SK-N-DZ (cell line): ENCODE measurements around the gene ZNF273.
"Not testable (repeated sequence)": the region's sequence is repeated elsewhere in the genome, so short reads cannot be mapped to it uniquely, and the experiment has no call there.

ENCODE experiments used
- DNase-seq: peaks from one replicate; pipeline ENCODE4 v3.0.0-alpha.2; 2015; ENCODE audit warnings: low spot score

The ZNF273 gene

GRCh38 chr7:64888901-64889685 is 14.0 kb upstream of the ZNF273 start:
- DNase-seq: no peak

DNA sequence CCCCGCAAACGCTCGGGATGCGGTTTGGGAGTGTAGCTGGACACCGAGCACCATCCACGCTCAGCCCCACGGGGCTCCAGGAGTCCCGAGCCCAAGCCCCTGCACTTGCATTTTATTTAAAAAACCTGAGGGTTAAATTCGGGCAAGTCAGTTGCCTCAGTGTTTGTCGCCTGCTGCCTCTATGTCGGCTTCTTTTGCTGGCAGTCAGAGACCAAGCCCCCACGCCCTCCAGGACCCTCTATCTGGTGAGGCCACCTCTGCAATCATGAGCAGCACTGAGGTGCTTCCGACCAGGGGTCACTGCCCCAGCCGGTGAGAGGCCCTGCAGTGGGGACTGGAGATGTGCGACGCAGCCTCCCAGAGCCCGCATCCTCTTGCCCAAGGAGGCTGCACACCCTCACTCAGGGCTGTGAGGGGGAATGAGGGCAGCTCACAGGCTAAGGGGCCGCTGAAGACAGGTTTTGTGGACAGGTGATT is 13.3 kb upstream of the ZNF273 start:
- DNase-seq: no peak

DNA sequence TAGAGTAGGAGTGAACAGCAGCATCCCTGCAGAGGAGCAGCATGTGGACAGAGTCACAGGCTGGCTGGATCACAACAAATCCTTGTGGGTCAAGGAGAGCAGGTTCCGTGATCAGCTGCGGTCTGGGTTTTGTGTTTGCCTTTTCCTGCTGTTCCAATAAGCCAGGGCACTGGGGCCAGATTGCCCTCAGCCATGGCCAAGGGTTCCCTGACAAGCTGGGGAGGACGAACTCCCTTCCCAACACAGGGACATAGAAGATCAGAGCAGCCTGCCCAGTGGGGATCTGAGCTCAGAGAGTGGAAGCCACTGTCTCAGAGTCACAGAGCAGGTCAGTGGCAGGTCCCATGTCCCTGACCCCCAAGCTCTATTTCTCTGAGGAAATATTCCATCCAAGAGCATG is 12.8 kb upstream of the ZNF273 start:
- DNase-seq: not testable (repeated sequence)

DNA sequence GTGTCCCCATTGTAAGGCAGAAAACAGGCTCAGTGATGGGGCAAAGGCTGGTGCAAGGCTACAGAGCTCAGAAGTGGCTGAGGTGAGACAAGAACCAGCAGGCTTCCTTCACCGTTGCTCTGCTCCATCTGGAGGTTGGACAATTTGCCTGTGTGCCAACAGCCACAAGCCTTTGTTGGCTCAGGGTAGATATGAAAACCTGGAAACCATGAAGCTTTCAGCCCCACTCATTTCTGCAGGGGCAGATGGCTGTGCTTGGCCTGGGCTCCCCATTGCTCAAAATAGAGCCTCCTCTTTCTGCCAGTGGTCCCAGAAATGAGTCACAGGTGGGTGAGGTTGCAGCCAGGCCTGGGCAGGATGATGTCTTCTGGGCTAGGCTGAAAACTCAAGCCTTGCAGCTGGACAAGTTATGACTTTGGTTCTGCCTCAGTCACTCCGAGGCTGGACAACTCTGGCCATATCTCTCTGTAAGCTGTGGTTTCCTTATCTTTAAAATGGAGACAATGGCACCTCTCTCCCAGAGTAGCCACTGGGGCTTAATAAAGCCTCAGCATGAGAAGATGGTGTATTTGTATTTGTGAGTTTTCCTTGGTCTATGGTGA is 12.2 kb upstream of the ZNF273 start:
- DNase-seq: no peak

DNA sequence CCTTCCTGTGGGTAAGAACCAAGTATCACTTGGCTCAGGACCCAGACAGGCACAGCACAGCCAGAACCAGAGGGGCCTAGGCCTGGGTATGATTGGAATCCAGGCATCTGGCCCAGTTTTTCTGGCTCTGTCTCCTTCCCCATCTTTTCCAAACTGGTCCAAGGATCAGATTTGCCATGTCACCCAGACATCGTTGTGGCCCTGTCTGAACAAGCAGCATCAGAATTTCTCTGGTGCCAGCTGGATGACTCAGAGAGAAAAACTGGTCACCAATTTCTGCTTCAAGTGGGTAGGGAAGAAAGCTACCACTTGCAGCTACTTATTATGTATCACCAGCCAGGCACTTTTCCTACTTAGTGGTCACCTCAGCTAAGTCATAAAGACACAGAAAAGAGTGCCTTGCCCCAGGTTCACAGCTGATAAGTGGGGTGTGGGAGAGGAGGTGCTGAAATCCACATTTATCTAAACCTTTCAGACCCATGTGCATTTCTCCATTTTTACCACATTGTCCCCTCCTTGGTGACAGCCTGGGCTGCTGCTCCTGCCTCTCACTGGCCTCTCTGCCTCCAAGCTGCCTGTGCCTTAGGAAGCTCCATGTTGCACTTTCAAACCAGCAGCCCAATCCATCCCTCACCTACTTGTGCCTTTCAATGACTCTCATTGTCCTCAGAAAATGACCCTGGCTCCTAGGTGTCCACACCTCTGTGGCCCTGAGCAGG is 11.6 kb upstream of the ZNF273 start:
- DNase-seq: not testable (repeated sequence)

DNA sequence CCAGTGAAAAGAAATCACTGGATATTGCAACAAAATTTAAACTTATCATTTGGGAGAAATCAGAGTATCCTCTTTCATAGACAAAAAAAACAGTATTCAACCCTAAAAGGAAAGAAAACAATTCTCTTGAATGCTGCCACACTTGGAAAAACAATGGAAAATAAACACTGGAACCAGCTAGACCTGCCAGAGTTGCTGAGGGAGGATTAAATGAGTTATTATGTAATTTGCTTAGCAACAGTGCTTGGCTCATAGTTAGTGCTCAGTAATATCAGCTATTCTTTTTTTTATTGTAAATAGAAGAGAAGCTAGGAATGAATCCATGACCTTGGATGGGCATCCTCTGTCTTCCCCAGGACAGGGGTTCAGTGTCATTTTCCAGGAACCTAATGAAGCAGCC is 11.0 kb upstream of the ZNF273 start:
- DNase-seq: no peak

- DNase-seq: no peak
These were observed 10.3 kb upstream of the ZNF273 start for GRCh38 chr7:64892666-64893309.

GRCh38 chr7:64893401-64893800 is 9.7 kb upstream of the ZNF273 start:
- DNase-seq: no peak

GRCh38 chr7:64902461-64902805 is 640 bp upstream of the ZNF273 start:
- DNase-seq: not testable (repeated sequence)

DNA sequence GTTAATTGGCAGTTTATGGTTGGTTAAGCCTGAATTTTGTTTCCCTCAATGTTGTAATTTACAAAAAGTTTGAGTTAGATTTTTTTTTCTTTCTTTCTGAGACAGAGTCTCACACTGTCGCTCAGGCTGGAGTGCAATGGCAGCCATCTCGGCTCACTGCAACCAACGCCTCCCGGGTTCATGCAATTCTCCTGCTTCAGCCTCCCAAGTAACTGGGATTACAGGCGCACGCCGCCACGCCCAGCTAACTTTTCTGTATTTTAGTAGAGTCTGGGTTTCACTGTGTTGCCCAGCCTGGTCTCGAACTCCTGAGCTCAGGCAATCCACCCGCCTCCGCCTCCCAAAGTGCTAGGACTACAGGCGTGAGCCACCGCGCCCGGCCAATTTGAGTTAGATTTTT is 935 bp downstream of the ZNF273 start:
- DNase-seq: no peak

DNA sequence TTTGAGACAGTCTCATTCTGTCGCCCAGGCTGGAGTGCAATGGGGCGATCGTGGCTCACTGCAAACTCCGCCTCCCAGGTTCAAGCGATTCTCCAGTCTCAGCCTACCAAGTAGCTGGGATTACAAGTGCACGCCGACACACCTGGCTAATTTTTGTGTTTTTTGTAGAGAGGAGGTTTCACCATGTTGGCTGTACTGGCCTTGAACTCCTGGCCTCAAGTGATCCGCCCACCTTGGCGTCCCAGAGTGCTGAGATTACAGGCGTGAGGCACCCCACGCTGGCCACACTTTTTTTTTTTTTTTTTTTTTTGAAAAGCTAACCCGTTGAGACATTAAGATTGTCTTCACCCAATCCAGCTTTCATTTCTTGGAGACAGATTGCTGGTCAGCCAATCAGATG is 2.1 kb downstream of the ZNF273 start:
- no peak for DNase-seq

DNA sequence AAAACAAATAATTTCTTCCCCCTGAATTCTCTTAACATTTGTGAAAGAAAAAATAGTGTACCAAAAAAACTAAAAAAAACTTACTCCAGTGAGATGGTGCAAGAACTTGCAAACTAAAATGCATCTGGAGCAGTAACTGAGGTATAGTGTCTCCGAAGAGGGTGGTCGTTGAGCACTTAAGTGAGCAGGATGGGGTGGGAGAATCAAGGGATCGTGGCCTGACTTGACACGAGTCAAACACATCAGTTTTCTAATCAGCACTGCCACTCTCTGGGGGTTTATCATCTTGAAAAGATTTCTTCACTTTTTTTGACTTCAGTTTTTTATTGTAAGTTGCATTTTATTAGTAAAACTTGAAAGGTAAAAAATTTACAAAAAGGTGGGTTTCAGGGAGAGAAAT is 2.5 kb downstream of the ZNF273 start:
- no peak for DNase-seq

DNA sequence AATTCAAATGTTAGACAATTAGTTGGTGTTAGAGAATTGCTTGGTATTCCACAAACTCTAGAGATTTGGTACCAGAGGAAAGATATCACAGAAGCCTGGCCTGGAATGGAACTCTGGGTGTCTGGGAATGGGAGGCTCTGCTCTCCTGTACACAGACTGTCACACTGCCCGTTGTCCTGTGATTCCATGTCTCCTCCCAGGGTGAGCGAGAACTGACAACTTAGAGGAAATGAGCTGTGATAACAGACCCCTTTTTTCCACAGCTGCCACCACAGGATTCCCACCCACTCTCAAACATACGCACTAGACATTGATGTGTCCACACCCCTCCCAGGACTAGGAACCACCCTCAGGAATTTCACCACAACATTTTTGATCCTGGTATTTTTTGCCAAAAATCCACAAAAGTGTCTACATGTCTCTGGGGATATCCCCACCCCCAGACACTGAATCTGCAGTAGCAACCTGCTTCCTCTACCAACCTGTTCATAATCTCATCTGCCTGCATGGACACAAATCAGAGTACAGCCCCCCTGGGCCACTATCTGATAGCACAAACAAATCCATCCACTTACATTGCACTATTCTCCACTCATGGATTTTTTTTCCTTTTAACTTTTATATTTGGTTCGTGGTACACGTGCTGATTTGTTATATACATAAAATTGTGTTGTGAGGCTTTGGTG is 4.7 kb downstream of the ZNF273 start:
- DNase-seq: peak; percentile 52

DNA sequence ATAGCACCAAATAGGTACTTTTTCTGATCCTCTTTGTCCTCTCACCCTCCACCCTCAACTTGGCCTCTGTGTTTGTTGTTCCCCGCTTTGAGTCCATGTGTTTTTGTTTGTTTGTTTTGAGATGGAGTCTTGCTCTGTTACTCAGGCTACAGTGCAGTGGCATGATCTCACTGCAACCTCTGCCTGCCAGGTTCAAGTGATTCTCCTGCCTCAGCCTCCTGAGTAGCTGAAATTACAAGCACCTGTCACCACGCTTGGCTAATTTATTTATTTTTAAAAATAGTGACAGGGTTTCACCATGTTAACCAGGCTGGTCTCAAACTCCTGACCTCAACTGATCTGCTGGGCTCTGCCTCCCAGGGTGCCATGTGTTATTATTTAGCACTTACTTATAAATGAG is 5.3 kb downstream of the ZNF273 start:
- DNase-seq: no peak

- no peak for DNase-seq
These were observed 11.5 kb downstream of the ZNF273 start for GRCh38 chr7:64914557-64914956.

- DNase-seq: not testable (repeated sequence)
These were observed 12.2 kb downstream of the ZNF273 start for GRCh38 chr7:64915301-64915700.

GRCh38 chr7:64928252-64929187 is 25.4 kb downstream of the ZNF273 start:
- not testable (repeated sequence) for DNase-seq

- no peak for DNase-seq
These were observed 31.4 kb downstream of the ZNF273 start for GRCh38 chr7:64934478-64934877.

DNA sequence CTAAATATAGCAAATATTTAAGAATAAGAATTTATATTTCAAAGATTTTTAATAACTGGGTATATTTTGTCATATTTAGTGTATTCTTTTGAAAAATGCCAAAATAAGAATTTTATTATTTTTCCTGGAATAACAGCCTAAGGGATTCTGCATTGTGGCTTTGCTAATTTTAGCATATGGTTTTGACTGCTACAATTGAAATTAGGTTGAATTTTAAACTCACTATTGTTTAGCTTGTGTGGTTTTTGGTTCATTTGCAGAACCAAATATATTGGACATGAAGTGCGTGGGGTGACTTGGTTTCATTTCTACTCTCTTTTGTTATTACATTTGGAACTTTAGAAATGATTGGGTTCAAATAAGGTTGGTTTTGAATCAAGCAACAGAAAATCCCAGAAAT is 35.5 kb downstream of the ZNF273 start:
- DNase-seq: no peak

DNA sequence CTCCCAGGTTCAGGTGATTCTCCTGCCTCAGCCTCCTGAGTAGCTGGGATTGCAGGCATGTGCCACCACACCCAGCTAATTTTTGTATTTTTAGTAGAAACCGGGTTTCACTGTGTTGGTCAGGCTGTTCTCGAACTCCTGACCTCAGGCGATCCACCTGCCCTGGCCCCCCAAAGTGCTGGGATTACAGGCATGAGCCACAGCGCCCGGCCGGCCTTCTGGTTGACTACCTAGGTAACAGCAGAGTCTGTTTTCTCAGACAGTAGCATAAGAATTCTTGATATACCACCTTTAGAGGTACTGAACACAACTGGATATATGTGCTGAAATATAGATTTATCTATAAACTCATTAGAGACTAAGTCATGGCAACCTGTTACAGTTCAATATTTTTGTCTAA is 36.9 kb downstream of the ZNF273 start:
- not testable (repeated sequence) for DNase-seq
